HFFc6 (cell line): Measurements from ENCODE around the gene HPS1. TPM values are rescaled to one million over a fixed set of nuclear protein-coding genes. Genes with fewer than 3 reads are reported as not detected.

Experiments used
- DNase-seq: peaks from one replicate; pipeline ENCODE4 v3.0.0-alpha.2; 2018
- H3K27ac Mint-ChIP-seq: 2 replicates; pipeline ENCODE4 v1.8.0; 2020; ENCODE audit warnings: mild to moderate bottlenecking, mixed read lengths
- H3K27me3 Mint-ChIP-seq: 2 replicates; pipeline ENCODE4 v1.8.0; 2021; ENCODE audit warnings: mild to moderate bottlenecking, moderate library complexity, mixed read lengths; ENCODE audit not compliant: insufficient read depth
- H3K36me3 Mint-ChIP-seq: 2 replicates; pipeline ENCODE4 v1.8.0; 2021; ENCODE audit warnings: low read depth, mixed read lengths
- H3K4me1 Mint-ChIP-seq: 2 replicates; pipeline ENCODE4 v1.8.0; 2020; ENCODE audit warnings: low read depth, mixed read lengths
- H3K4me3 Mint-ChIP-seq: 2 replicates; pipeline ENCODE4 v1.8.0; 2020; ENCODE audit warnings: mild to moderate bottlenecking, moderate library complexity, mixed read lengths
- H3K9me3 Mint-ChIP-seq: 2 replicates; pipeline ENCODE4 v1.8.0; 2020; ENCODE audit warnings: mild to moderate bottlenecking, mixed read lengths
- total RNA-seq, 6 experiments: library from RNA; stranded (reverse); fragmentation: NEBNext Ultra II Directional; extraction: Animal tissue kit (Norgen Biotek cat#: 25700); gene quantifications; 2 replicates in 1 of 6; 3 replicates in 5 of 6; pipeline ENCODE4 v1.2.3, GENCODE V29; 2021
- TF ChIP-seq, protein P1 (sequence below): fragments of 200-600 bp; sonication (generic); IDR thresholded peaks from 2 replicates; pipeline ENCODE4 v1.5.0; 2021; ENCODE audit warnings: antibody characterized with exemption, mild to moderate bottlenecking

HPS1 gene
- total RNA-seq, 6 experiments from 2014 or later = 49.1 to 55.9 (median 52.8) TPM

DNA sequence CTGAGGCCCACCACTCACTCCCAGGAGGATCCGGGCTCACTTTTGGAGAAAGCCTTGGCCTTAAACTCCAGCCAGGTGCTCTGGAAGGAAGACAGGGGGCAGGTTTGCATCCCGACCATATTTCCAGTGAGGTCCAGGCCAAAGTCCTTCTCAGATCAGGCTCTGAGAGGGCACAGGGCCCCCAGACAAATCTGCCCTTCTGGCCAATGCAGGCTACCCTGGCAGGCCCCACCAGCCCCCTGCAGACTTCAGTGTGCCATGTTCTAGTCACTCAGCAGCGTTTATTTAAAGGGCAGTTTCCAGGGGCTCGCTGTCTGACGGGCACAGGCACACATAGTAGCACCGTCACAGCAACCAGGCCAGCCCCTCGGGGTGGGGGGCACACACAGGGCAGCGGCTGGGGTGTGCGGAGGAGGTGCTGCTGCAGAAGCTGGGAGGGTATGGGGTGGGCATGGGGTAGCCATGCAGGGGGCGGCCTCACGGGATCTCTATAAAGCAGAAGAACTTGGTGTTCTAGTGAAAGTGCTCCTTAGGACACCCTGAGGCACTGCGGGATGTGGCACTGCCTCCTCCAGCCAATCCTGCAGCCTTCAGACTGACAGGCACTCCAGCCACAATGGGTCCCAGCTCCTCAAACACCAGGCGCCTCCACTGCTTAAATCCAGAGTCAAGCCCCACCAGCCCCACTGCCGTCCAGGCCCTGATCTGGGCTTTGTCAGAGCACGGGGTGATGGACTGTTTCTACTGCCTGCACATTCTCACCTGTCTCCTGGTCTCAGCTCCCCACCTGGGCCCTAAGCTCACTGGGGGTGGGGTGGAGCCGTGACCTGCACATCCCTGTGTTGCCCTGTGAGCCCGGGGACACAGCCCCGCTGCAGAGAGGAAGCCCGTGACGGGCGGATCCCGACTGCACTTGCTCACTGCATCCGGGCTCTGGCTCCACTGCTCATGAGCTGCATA is 22.2 kb downstream of the HPS1 start:
- peaks cover 2% of the 10 kb centered on the region; the same call in 1 of the 2 replicates for H3K27me3 Mint-ChIP-seq
- TF ChIP-seq, protein P1, sequence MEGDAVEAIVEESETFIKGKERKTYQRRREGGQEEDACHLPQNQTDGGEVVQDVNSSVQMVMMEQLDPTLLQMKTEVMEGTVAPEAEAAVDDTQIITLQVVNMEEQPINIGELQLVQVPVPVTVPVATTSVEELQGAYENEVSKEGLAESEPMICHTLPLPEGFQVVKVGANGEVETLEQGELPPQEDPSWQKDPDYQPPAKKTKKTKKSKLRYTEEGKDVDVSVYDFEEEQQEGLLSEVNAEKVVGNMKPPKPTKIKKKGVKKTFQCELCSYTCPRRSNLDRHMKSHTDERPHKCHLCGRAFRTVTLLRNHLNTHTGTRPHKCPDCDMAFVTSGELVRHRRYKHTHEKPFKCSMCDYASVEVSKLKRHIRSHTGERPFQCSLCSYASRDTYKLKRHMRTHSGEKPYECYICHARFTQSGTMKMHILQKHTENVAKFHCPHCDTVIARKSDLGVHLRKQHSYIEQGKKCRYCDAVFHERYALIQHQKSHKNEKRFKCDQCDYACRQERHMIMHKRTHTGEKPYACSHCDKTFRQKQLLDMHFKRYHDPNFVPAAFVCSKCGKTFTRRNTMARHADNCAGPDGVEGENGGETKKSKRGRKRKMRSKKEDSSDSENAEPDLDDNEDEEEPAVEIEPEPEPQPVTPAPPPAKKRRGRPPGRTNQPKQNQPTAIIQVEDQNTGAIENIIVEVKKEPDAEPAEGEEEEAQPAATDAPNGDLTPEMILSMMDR = no peak

DNA sequence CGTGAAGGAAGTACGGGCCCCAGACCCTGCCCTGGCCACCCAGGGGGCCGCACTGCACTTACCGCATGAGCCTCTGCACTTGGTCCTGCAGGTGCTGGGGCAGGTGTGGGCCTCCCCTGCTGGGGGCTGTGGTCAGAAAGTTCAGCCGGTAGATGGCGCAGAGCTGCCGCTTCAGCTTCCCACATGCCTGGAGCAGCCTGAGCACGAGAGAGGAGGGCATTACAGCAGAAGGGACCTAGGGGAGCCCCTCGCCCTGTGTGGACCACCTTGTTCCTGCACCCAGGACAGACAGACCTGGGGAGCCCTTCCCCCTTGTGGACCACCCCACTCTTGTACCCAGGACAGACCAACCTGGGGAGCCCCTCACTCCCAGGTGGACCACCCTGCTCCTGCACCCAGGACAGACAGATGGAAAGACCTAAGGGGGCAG is 23.0 kb downstream of the HPS1 start:
- Mint-ChIP-seq H3K4me1 (no peaks in the 10 kb centered on the region), H3K27ac (no peak overlapping the region), H3K27me3 (peaks cover 3% of the 10 kb centered on the region)

More for the DNA sequence above, 22.2 kb downstream of the HPS1 start:
- Mint-ChIP-seq H3K4me3 (no peak overlapping the region), H3K9me3 (no peaks in the 10 kb centered on the region), H3K36me3 (peaks cover 4% of the 10 kb centered on the region), H3K27ac (no peak overlapping the region), H3K4me1 (no peaks in the 10 kb centered on the region)
- no peak for DNase-seq

DNA sequence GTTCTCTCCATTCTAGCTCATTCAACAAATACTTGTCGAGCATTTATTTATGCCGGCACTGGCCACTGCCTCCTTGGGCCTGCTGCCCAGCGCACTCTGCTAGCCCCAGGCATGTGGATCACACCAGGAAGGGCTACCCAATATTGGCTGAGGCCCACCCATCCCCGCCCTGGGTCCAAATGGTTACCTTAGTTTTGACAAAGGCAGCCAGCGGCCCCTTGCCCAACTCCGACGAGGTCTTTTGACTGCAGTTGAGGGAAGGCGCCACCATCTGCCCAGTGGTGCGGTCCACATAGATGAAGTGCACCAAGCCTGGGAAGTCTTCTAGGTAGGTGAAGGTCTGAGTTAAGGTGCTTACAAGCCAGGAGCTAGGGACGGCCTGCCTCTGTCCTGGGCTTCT is 24.6 kb downstream of the HPS1 start:
- Mint-ChIP-seq H3K4me3 (no peak overlapping the region), H3K27ac (no peak overlapping the region), H3K4me1 (no peaks in the 10 kb centered on the region), H3K27me3 (peaks cover 3% of the 10 kb centered on the region), H3K36me3 (peaks cover 5% of the 10 kb centered on the region), H3K9me3 (no peaks in the 10 kb centered on the region)
- TF ChIP-seq, protein P1 = no peak
- DNase-seq = no peak

More for the DNA sequence above, 23.0 kb downstream of the HPS1 start:
- peaks cover 5% of the 10 kb centered on the region for H3K36me3 Mint-ChIP-seq
- H3K9me3 Mint-ChIP-seq = no peaks in the 10 kb centered on the region
- TF ChIP-seq, protein P1 = no peak
- H3K4me3 Mint-ChIP-seq = no peak overlapping the region
- DNase-seq = no peak

DNA sequence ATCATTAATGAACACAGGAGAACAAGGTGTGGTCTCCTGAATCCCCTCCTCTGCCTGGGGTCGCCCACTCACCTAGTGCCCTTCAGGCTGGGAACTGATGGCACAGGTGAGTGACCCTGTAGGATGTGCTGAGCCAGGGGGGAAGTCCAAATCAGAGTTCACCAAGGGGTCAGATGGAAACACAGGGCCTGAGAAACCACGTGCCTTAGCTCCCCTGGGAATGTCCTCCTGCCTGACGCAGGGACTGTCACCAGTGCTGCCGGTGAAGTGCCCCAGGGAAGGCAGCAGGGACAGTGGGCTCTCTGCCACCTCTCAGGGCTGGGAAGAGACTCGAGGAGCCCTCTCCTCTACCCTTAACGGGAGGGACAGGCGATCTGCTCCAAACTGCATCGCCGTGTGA is 25.9 kb downstream of the HPS1 start:
- Mint-ChIP-seq H3K27me3 (peaks cover 3% of the 10 kb centered on the region), H3K9me3 (no peaks in the 10 kb centered on the region), H3K27ac (no peak overlapping the region), H3K36me3 (peaks cover 5% of the 10 kb centered on the region), H3K4me3 (no peak overlapping the region), H3K4me1 (peaks cover 1% of the 10 kb centered on the region; the same call in 1 of the 2 replicates)
- TF ChIP-seq, protein P1 = no peak
- no peak for DNase-seq

DNA sequence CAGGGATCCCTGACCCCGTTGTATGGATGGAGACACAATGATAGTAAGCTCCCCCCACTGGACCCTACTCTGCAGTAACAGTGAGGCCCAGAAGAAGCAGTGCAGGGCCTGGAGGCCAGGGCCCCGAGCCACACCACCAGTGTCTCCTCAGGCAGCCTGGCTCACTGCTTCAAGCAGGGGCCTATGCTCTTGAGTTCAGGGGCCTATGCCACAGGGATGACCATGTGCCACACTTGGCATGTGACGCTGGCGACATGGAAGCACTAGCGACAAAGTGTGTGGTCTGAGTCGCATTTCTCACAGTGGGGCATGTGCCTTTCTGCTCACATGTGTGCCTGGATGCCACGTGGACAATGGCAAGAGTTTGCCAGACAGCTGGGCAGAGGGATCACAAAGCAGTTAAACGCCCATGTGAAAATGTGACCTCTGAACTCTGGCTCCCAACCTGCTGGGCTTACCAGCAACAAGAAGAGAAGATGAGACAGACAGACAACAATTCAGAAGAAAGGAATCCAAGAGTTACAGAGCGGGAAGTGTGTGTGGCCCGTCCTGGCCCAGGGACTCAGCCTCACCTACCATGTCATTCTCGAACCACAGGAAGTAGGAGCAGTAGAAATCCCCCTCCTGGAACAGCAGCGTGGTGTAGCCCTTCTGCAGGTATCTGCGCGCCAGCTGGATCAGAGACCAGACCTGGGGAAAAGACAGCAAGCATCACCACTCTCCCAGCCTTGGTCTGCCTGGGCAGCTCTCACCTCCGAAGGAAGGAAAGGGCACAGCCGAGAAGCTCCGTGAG is 27.1 kb downstream of the HPS1 start:
- Mint-ChIP-seq H3K4me3 (no peak overlapping the region), H3K36me3 (peaks cover 5% of the 10 kb centered on the region), H3K4me1 (peaks cover 13% of the 10 kb centered on the region; the same call in 1 of the 2 replicates), H3K27ac (no peak overlapping the region), H3K9me3 (no peaks in the 10 kb centered on the region), H3K27me3 (peaks cover 2% of the 10 kb centered on the region; the same call in 1 of the 2 replicates)
- TF ChIP-seq, protein P1 = no peak
- no peak for DNase-seq
